ENCODE data around the gene RPS21.
A peak's percentile ranks its signal among the peaks of the same experiment; 100 is the strongest.

RPS21 gene

GRCh38 chr20:62386383-62387218 lies at the start of gene RPS21:
Gene RPS21 (plus strand): TSS chr20:62387103. CDS start chr20:62387339, 236 bp downstream.
- peak; percentile 89 for DNase-seq (ENCODE audit: low read depth)

DNA sequence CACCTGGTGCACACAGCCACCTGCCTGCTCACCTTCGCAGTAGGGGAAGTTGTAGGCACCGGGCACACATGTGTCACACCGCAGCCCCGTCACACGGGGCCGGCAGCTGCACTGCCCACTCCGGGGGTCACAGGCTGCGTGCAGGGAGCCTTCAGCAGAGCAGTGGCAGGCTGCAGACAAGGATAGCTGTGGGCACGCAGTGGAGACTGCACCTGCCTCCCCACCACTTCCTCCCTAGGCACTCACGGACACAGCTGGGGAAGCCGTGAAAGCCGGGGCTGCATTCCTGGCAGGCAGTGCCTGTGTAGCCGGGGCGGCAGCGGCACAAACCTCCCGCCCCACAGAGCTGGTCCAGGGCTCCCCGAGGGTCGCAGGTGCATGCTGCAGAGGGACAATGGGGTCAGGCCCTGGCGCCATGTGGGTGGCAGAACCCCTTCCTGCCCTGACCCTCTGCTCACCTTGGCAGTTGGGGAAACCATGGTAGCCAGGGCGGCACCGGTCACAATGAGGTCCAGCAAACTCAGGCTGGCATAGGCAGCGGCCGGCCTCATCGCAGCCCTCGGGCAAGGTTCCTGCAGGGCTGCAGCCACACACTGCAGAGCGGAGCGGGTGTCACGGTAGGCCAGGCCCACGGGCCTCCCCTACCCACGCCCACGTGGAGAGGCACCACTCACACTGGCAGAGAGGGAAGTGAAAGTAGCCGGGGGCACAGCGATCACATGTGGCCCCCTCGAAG lies 49.2 kb upstream of the RPS21 start:
- no peak for DNase-seq (ENCODE audit: low read depth)

DNA sequence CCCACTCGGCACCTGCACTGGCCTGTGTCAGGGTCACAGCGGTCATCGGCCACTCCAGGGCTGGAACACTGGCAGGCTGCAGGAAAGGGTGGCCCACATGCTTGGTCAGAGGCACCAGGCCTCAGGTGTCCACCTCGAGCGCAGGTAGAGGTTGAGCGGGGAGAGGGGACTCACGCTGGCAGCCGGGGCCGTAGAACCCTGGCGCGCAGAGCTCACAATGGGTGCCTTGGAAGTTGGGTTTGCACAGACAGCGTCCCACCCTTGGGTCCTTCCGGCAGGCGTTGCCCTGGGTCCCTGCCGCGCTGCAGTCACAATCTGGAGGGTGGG lies 48.6 kb upstream of the RPS21 start:
- DNase-seq (ENCODE audit: low read depth), result no peak

DNA sequence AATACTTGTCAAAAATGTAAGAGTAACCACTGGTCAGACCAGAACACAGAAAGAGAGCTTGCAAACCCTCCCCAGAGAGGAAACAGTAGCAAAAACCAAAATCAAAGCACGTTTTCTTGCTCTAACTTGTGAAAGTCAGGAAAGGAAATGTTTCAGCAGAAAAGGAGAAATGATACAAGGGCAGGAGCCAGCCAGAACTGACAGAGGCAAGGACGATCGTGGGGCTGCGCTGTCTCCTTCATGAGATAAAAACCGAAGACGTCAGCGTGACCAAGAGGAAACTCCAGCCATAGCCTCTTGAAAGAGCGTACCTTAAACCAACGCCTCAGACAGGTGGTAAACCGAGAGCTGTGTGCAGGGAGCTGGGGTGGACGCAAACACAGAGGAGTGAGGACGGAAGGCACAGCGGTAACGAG lies 47.2 kb upstream of the RPS21 start:
- DNase-seq (ENCODE audit: low read depth), result no peak

GRCh38 chr20:62342910-62343309 lies 44.0 kb upstream of the RPS21 start:
- DNase-seq (ENCODE audit: low read depth), result no peak

DNA sequence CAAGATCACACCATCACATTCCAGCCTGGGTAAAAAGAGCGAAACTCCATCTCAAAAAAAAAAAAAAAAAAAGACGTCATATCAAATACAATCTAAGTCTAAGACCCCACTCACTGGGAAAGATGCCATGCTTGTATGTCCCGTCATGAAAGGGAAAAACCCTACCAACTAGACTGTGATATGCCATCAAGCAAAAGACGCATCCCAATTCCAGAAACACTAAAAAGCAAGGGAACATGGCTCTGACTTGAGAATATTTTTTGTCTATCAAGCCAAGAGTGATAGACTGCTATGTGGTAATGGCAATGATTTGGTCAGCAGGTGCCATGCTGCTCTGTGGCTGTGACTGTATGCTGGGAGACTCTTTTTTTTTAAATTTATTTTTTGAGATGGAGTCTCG lies 42.8 kb upstream of the RPS21 start:
- DNase-seq (ENCODE audit: low read depth), result no peak

- DNase-seq (ENCODE audit: low read depth), result no peak
These were observed 42.1 kb upstream of the RPS21 start for GRCh38 chr20:62344782-62345181.

- no peak for DNase-seq (ENCODE audit: low read depth)
These were observed 41.1 kb upstream of the RPS21 start for GRCh38 chr20:62345681-62346370.

GRCh38 chr20:62346398-62347150 lies 40.3 kb upstream of the RPS21 start:
- no peak for DNase-seq (ENCODE audit: low read depth)

GRCh38 chr20:62347151-62347404 lies 39.8 kb upstream of the RPS21 start:
- DNase-seq (ENCODE audit: low read depth), result no peak

DNA sequence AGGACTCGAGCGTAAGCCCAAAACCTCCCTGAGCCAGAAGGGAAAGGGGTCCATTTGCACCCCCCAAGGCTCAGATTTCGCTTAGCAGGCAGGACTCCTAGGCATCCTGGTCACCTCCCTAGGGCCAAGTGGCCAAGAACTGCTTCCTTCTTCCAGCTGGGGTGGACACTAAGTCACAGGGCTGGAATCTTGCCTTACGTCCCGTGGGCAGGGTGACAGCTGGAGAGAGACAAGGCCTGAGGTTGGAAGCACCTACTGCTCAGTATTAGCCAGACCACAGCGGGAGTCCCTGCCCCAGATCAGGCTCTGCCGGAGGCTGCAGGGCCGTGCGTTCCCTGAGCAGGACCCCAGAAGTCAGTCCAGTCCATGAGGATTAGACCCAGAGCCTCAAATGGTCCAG lies 39.5 kb upstream of the RPS21 start:
- no peak for DNase-seq (ENCODE audit: low read depth)

DNA sequence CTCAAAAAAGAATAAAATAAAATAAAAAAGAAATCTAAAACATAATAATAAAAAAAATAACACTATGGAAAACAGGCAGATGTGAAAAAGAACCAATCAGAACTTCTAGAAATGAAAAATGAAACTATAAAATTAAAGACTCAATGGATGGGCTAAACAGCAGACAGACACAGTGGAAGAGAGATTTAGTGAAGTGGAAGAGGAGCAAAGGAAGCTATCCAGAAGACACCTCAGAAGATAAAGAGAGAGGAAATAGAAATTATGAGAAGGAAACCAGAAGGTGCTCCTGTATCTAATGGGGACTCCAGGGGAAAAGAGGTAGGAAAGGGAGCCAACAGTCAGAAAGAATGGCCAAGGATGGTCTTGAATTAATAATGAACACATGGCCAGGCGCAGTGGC lies 38.3 kb upstream of the RPS21 start:
- DNase-seq (ENCODE audit: low read depth), result no peak

GRCh38 chr20:62349556-62350097 lies 37.3 kb upstream of the RPS21 start:
- DNase-seq (ENCODE audit: low read depth), result no peak

GRCh38 chr20:62350098-62350628 lies 36.7 kb upstream of the RPS21 start:
- DNase-seq (ENCODE audit: low read depth), result no peak

GRCh38 chr20:62350629-62351422 lies 36.1 kb upstream of the RPS21 start:
- DNase-seq (ENCODE audit: low read depth), result no peak

GRCh38 chr20:62351469-62352401 lies 35.2 kb upstream of the RPS21 start:
- no peak for DNase-seq (ENCODE audit: low read depth)

GRCh38 chr20:62352402-62353288 lies 34.3 kb upstream of the RPS21 start:
- no peak for DNase-seq (ENCODE audit: low read depth)

DNA sequence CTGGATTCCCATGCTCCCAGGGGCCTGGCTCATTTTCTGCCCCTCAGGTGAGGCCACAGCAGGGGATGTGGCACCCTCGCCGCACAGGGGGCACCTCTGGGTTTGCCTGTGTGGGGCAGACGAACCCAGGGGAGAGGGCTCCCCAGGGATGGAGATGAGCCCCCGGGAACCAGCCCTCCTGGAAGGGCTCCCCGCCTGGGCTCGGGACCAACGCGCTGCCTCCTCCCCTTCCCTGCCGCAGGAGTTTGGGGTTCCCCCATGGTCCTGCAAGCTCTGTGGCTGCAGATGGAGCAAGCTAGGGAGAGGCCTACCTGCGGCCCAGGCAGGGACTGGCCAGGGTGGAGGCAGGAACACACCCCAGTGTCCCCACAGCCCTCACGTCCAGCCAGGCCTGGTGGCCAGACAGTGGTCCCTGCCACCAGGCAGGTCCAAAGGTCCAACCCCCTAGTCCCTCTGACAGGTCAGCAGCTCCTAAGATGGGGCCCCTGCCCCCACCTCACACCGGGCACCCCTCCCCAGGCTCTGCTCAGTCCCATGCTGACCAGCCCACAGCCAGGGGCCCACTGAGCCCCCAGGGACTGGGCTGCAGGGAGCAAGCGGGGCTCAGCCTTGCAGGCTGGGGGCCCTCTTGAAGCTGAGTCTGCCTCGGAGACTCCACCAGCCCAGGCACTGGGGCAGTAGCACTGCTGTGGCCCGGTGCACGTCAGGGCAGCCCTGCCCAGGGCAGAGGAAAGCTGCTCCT lies 33.4 kb upstream of the RPS21 start:
- no peak for DNase-seq (ENCODE audit: low read depth)

Measured in stimulated activated CD8-positive, alpha-beta memory T cell treated with anti-CD3 and anti-CD28 coated beads, Interleukin-12 subunit alpha, Interleukin-12 subunit beta, amount 100 ng/mL, for 1 hour (primary cell).